WTC11 (cell line): ENCODE results near the gene UFC1. TPM values are rescaled to one million over a fixed set of nuclear protein-coding genes. Genes with fewer than 3 reads are reported as not detected.

ENCODE experiments used
- ATAC-seq: fragments of 200-7000 bp; cut with Tn5 transposase; 2 replicates; pipeline ENCODE4 v1.10.0; 2021; ENCODE audit warnings: mild to moderate bottlenecking, moderate library complexity
- CTCF ChIA-PET: fragments of 300-600 bp; sonication (Branson Sonifier 250); formaldehyde crosslinking; loops from one replicate; lab custom pipeline; 2021; ENCODE audit warnings: antibody characterized with exemption; lab: Charles Lee
- POLR2A ChIA-PET: fragments of 350-600 bp; sonication (Branson Sonifier 250); formaldehyde crosslinking; loops from one replicate; lab custom pipeline; 2021; ENCODE audit warnings: antibody characterized with exemption; lab: Charles Lee
- DNase-seq: peaks from one replicate; pipeline ENCODE4 v3.0.0; 2021; ENCODE audit warnings: low spot score
- H3K27ac Mint-ChIP-seq: 2 replicates; pipeline ENCODE4 v1.8.0; 2021; ENCODE audit warnings: mixed read lengths
- H3K27me3 Mint-ChIP-seq: 2 replicates; pipeline ENCODE4 v1.8.0; 2021; ENCODE audit warnings: low read depth, mild to moderate bottlenecking, moderate library complexity, mixed read lengths
- H3K36me3 Mint-ChIP-seq: 2 replicates; pipeline ENCODE4 v1.8.0; 2021; ENCODE audit warnings: mixed read lengths
- H3K4me1 Mint-ChIP-seq: 2 replicates; pipeline ENCODE4 v1.8.0; 2022; ENCODE audit warnings: mixed read lengths
- H3K4me3 Mint-ChIP-seq: 2 replicates; pipeline ENCODE4 v1.8.0; 2021; ENCODE audit warnings: mild to moderate bottlenecking, moderate library complexity, mixed read lengths
- H3K9me3 Mint-ChIP-seq: 2 replicates; pipeline ENCODE4 v1.8.0; 2021; ENCODE audit warnings: mixed read lengths
- CREM ChIP-seq: sonication (generic); formaldehyde crosslinking; IDR thresholded peaks from 2 replicates; pipeline ENCODE4 v1.8.1; 2022; ENCODE audit warnings: mild to moderate bottlenecking, missing genetic modification reagents, moderate library complexity
- EMX1 ChIP-seq: fragments of 250-450 bp; sonication (Bioruptor Pico); IDR thresholded peaks from 2 replicates; pipeline ENCODE4 v1.8.0; 2021; ENCODE audit warnings: mild to moderate bottlenecking
- ERG ChIP-seq: fragments of 250-450 bp; sonication (Bioruptor Pico); IDR thresholded peaks from 2 replicates; pipeline ENCODE4 v1.8.0; 2021; ENCODE audit warnings: mild to moderate bottlenecking
- ESRRA ChIP-seq: sonication (generic); formaldehyde crosslinking; IDR thresholded peaks from 2 replicates; pipeline ENCODE4 v1.8.1; 2022; ENCODE audit warnings: mild to moderate bottlenecking, missing genetic modification reagents, borderline replicate concordance
- FOXK1 ChIP-seq: sonication (generic); formaldehyde crosslinking; IDR thresholded peaks from 2 replicates; pipeline ENCODE4 v1.8.0; 2022; ENCODE audit warnings: mild to moderate bottlenecking, moderate library complexity, missing genetic modification reagents
- FOXP1 ChIP-seq: sonication (generic); formaldehyde crosslinking; IDR thresholded peaks from 2 replicates; pipeline ENCODE4 v1.8.0; 2022; ENCODE audit warnings: missing genetic modification reagents, mild to moderate bottlenecking, moderate library complexity, borderline replicate concordance
- GABPB1 ChIP-seq: sonication (generic); formaldehyde crosslinking; IDR thresholded peaks from 2 replicates; pipeline ENCODE4 v1.8.1; 2023; ENCODE audit warnings: mild to moderate bottlenecking, missing genetic modification reagents
- HMGA2 ChIP-seq: fragments of 250-450 bp; sonication (Bioruptor Pico); IDR thresholded peaks from 2 replicates; pipeline ENCODE4 v1.4.0; 2021; ENCODE audit warnings: mild to moderate bottlenecking, moderate library complexity
- IRF2 ChIP-seq: sonication (generic); formaldehyde crosslinking; IDR thresholded peaks from 2 replicates; pipeline ENCODE4 v1.8.0; 2022; ENCODE audit warnings: low read depth, missing genetic modification reagents, borderline replicate concordance
- MAX ChIP-seq: sonication (generic); formaldehyde crosslinking; IDR thresholded peaks from 2 replicates; pipeline ENCODE4 v1.8.0; 2022; ENCODE audit warnings: mild to moderate bottlenecking, missing genetic modification reagents
- MYBL2 ChIP-seq: sonication (generic); formaldehyde crosslinking; IDR thresholded peaks from 2 replicates; pipeline ENCODE4 v1.8.1; 2023; ENCODE audit warnings: mild to moderate bottlenecking, moderate library complexity, missing genetic modification reagents
- NFATC4 ChIP-seq: fragments of 250-450 bp; sonication (Bioruptor Pico); IDR thresholded peaks from 2 replicates; pipeline ENCODE4 v1.9.0; 2021; ENCODE audit warnings: mild to moderate bottlenecking
- NR1H2 ChIP-seq: sonication (generic); formaldehyde crosslinking; IDR thresholded peaks from 2 replicates; pipeline ENCODE4 v1.9.0; 2021; ENCODE audit warnings: mild to moderate bottlenecking, moderate library complexity, missing genetic modification reagents
- NR3C1 ChIP-seq: sonication (generic); formaldehyde crosslinking; conservative IDR thresholded peaks from 2 replicates; pipeline ENCODE4 v1.8.1; 2023; ENCODE audit warnings: low read depth, mild to moderate bottlenecking, missing genetic modification reagents
- RORB ChIP-seq: fragments of 250-450 bp; sonication (Bioruptor Pico); IDR thresholded peaks from 2 replicates; pipeline ENCODE4 v1.9.0; 2021; ENCODE audit warnings: mild to moderate bottlenecking
- TEAD1 ChIP-seq: sonication (generic); formaldehyde crosslinking; IDR thresholded peaks from 2 replicates; pipeline ENCODE4 v1.8.0; 2022; ENCODE audit warnings: mild to moderate bottlenecking, missing genetic modification reagents
- USF1 ChIP-seq: sonication (generic); formaldehyde crosslinking; IDR thresholded peaks from 2 replicates; pipeline ENCODE4 v1.8.0; 2022; ENCODE audit warnings: mild to moderate bottlenecking, missing genetic modification reagents
- ZNF121 ChIP-seq: sonication (generic); formaldehyde crosslinking; IDR thresholded peaks from 2 replicates; pipeline ENCODE4 v1.8.0; 2023; ENCODE audit warnings: missing genetic modification reagents
- ZNF416 ChIP-seq: fragments of 250-450 bp; sonication (Bioruptor Pico); IDR thresholded peaks from 2 replicates; pipeline ENCODE4 v1.9.0; 2021; ENCODE audit warnings: mild to moderate bottlenecking, inconsistent platforms
- total RNA-seq: library from RNA; stranded (reverse); gene quantifications from 3 replicates; pipeline ENCODE4 v1.2.3, GENCODE V29; 2021
- TF ChIP-seq, protein P1 (sequence below): fragments of 250-450 bp; sonication (Bioruptor Pico); conservative IDR thresholded peaks from 2 replicates; pipeline ENCODE4 v1.9.0; 2021; ENCODE audit warnings: mild to moderate bottlenecking
- TF ChIP-seq, protein P2 (sequence below): sonication (generic); formaldehyde crosslinking; IDR thresholded peaks from 2 replicates; pipeline ENCODE4 v1.8.1; 2023; ENCODE audit warnings: mild to moderate bottlenecking, missing genetic modification reagents, moderate library complexity
- TF ChIP-seq, protein P3 (sequence below): fragments of 250-450 bp; sonication (Bioruptor Pico); IDR thresholded peaks from 2 replicates; pipeline ENCODE4 v2.1.2; 2022; ENCODE audit warnings: mild to moderate bottlenecking, moderate library complexity

Gene UFC1
- total RNA-seq, 1 experiment from 2014 or later: 56.2 TPM

GRCh38 chr1:161171191-161171590 lies 17.4 kb downstream of the UFC1 start:
- POLR2A ChIA-PET: no interaction called here
- Mint-ChIP-seq H3K36me3 (peaks cover 48% of the 10 kb centered on the region), H3K27ac (no peak overlapping the region), H3K9me3 (no peaks in the 10 kb centered on the region), H3K4me3 (no peak overlapping the region), H3K27me3 (no peaks in the 10 kb centered on the region)
- no peak for DNase-seq
- ATAC-seq: no peak
- CTCF ChIA-PET: interaction anchor here (0.8 to 2.5 kb wide), 6 partner anchors 12 to 204 kb away, joined by 3 to 9 read pairs (median 3); partner anchors contain the start of genes APOA2, F11R, TOMM40L and USP21
- TF ChIP-seq TEAD1 (CRISPR knock-in tag) (no peak), MYBL2 (CRISPR knock-in tag) (no peak), ESRRA (CRISPR knock-in tag) (no peak), USF1 (CRISPR knock-in tag) (no peak), NFATC4 (CRISPR knock-in tag) (no peak), RORB (CRISPR knock-in tag) (no peak), GABPB1 (CRISPR knock-in tag) (no peak), FOXP1 (CRISPR knock-in tag) (no peak), FOXK1 (no peak), ERG (CRISPR knock-in tag) (no peak), MAX (no peak), ZNF416 (CRISPR knock-in tag) (no peak), CREM (CRISPR knock-in tag) (no peak), IRF2 (CRISPR knock-in tag) (no peak), ZNF121 (CRISPR knock-in tag) (no peak), EMX1 (CRISPR knock-in tag) (no peak)
- TF ChIP-seq, protein P1, sequence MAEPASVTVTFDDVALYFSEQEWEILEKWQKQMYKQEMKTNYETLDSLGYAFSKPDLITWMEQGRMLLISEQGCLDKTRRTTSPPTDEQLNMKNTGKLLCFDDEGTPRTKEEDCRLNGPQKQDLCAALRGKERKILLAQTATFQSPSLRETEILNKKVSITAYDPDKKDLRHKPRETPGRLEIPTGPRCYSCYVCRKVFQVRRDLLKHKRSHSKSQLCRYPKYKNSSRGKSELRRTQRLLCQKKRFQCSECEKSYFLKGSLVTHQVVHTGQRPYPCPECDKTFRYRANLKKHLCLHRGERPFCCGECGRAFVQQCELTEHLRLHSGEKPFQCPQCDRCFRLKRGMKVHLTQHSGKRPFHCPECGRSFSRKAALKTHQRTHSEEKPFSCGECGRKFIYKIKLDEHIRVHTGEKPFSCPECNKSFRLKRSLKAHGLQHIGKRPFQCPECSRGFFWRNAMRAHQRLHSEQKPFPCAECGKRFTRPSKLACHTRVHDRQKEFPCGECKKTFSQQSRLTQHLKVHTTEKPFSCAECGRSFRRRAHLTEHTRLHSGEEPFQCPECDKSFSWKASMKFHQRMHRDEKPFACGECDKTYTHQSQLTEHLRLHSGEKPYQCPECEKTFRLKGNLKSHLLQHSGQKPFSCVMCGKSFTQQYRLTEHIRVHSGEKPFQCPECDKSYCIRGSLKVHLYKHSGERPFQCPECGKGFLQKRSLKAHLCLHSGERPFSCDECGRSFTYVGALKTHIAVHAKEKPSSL (CRISPR knock-in tag): no peak
- TF ChIP-seq, all 79 proteins: peak for 0
- peaks cover 8% of the 10 kb centered on the region for H3K4me1 Mint-ChIP-seq

DNA sequence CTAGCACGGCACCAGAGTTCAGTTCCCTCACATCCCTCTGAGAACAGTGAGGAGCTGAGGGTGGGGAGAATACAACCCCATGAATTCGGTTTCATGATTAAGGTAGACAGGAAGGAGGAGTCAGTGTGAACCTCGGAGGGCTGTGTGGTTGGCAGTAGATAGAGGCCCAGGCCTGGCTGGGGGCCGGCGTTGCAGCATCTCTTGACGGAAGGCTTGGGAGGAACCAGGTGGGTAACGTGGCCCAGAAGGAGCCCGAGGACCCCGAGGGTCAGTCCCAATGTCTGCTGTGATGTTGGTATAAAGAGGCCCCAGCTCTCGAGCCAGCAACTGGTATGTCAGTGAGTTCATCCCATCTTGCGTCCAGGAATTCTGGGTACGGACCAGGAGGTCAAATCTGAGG lies 17.9 kb downstream of the UFC1 start:
- Mint-ChIP-seq H3K27me3 (no peaks in the 10 kb centered on the region), H3K36me3 (peaks cover 48% of the 10 kb centered on the region), H3K9me3 (no peaks in the 10 kb centered on the region), H3K4me3 (no peak overlapping the region), H3K27ac (no peak overlapping the region), H3K4me1 (peaks cover 13% of the 10 kb centered on the region)
- no peak for TF ChIP-seq NR3C1
- TF ChIP-seq, protein P2, sequence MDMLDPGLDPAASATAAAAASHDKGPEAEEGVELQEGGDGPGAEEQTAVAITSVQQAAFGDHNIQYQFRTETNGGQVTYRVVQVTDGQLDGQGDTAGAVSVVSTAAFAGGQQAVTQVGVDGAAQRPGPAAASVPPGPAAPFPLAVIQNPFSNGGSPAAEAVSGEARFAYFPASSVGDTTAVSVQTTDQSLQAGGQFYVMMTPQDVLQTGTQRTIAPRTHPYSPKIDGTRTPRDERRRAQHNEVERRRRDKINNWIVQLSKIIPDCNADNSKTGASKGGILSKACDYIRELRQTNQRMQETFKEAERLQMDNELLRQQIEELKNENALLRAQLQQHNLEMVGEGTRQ (CRISPR knock-in tag): no peak
- no peak for TF ChIP-seq HMGA2 (CRISPR knock-in tag)
- TF ChIP-seq ZNF121 (CRISPR knock-in tag): no peak
- no peak for TF ChIP-seq NFATC4 (CRISPR knock-in tag)
- no peak for TF ChIP-seq NR1H2 (CRISPR knock-in tag)
- TF ChIP-seq, protein P3, sequence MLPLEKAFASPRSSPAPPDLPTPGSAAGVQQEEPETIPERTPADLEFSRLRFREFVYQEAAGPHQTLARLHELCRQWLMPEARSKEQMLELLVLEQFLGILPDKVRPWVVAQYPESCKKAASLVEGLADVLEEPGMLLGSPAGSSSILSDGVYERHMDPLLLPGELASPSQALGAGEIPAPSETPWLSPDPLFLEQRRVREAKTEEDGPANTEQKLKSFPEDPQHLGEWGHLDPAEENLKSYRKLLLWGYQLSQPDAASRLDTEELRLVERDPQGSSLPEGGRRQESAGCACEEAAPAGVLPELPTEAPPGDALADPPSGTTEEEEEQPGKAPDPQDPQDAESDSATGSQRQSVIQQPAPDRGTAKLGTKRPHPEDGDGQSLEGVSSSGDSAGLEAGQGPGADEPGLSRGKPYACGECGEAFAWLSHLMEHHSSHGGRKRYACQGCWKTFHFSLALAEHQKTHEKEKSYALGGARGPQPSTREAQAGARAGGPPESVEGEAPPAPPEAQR (CRISPR knock-in tag): no peak
- ATAC-seq: no peak
- no peak for DNase-seq
- CTCF ChIA-PET: interaction anchor here (0.8 to 2.5 kb wide), 6 partner anchors 13 to 203 kb away, joined by 3 to 9 read pairs (median 3); partner anchors contain the start of genes APOA2, F11R, TOMM40L and USP21
- POLR2A ChIA-PET: no interaction called here
